K562 (cell line): ENCODE measurements around the gene ASPG. TPM values are rescaled to one million over a fixed set of nuclear protein-coding genes. Genes with fewer than 3 reads are reported as not detected.

ENCODE experiments used
- ATAC-seq: fragments of 200-7000 bp; cut with Tn5 transposase; 3 replicates; pipeline ENCODE4 v1.9.1; 2020; ENCODE audit warnings: moderate library complexity
- BruUV-seq: library from RNA; stranded (reverse); fragments of 400-500 nt; replicated peaks from 2 replicates; lab custom pipeline; 2021; lab: Mats Ljungman, UMichigan
- CTCF ChIA-PET: fragments of 300-600 bp; formaldehyde crosslinking; extraction: SDS; loops from one replicate; lab custom pipeline; 2021; ENCODE audit warnings: low intra/inter-chr PET ratio; lab: Yijun Ruan, JAX
- POLR2A ChIA-PET: fragments of 300-600, 350-650 bp; sonication (Branson Sonifier 250); formaldehyde crosslinking; extraction: SDS; loops from one replicate; lab custom pipeline; 2021; ENCODE audit warnings: antibody characterized with exemption, inconsistent platforms; lab: Yijun Ruan, JAX
- DNase-seq, 4 experiments: peaks; one replicate each; pipeline versions ENCODE4 v3.0.0 to v3.0.0-alpha.2; 2011 to 2018; ENCODE audit warnings: low spot score in 3 of 4, mixed read lengths in 3 of 4; ENCODE audit errors: extremely low read depth in 1 of 4
- FAIRE-seq: peaks from 2 replicates; lab custom pipeline; 2011; peaks lifted over from hg19 to GRCh38; lab: Jason Lieb, UNC
- H2AFZ ChIP-seq: 2 replicates; pipeline ENCODE4 v1.6.0; 2011; ENCODE audit warnings: low read depth, low read length, control low read depth, inconsistent platforms
- H3K27ac ChIP-seq: fragments of 200-600 bp; 3 replicates; pipeline ENCODE4 v1.8.0; 2011; ENCODE audit warnings: low read depth, mild to moderate bottlenecking, control low read depth, inconsistent platforms, low read length, moderate library complexity, mixed read lengths; ENCODE audit errors: extremely low read depth
- H3K27me3 ChIP-seq, 2 experiments: fragments of 300-600 bp in 1 of 2; 2 replicates in 1 of 2; 3 replicates in 1 of 2; pipeline versions ENCODE4 v1.6.0 to v1.8.0; 2011; ENCODE audit warnings: inconsistent platforms in 2 of 2, low read length in 2 of 2, mild to moderate bottlenecking in 1 of 2, mixed read lengths in 1 of 2, moderate library complexity in 1 of 2; ENCODE audit not compliant: control insufficient read depth in 2 of 2, insufficient read depth in 2 of 2
- H3K36me3 ChIP-seq: fragments of 300-600 bp; 3 replicates; pipeline ENCODE4 v1.8.0; 2011; ENCODE audit warnings: mild to moderate bottlenecking, low read length, inconsistent platforms; ENCODE audit not compliant: control insufficient read depth, insufficient read depth
- H3K4me1 ChIP-seq, 2 experiments: fragments of 200-600 bp in 1 of 2; replicated peaks in 1 of 2; 2 replicates in 1 of 2; 3 replicates in 1 of 2; pipeline versions ENCODE4 v1.5.1 to v1.8.0; 2011; ENCODE audit warnings: inconsistent platforms in 2 of 2, low read length in 2 of 2, mild to moderate bottlenecking in 1 of 2, mixed read lengths in 1 of 2, moderate library complexity in 1 of 2; ENCODE audit not compliant: control insufficient read depth in 2 of 2, insufficient read depth in 2 of 2
- H3K4me2 ChIP-seq: 2 replicates; pipeline ENCODE4 v1.6.1; 2011; ENCODE audit warnings: low read length, control low read depth, inconsistent platforms, mixed read lengths; ENCODE audit not compliant: insufficient read depth
- H3K4me3 ChIP-seq: fragments of 200-600 bp; sonication (generic), shearing (Covaris generic); 2 replicates; pipeline ENCODE4 v1.5.1; 2016; ENCODE audit warnings: control low read depth, inconsistent platforms
- H3K79me2 ChIP-seq: fragments of 200-600 bp; 3 replicates; pipeline ENCODE4 v1.8.0; 2011; ENCODE audit warnings: low read length, inconsistent platforms; ENCODE audit not compliant: control insufficient read depth, insufficient read depth
- H3K9ac ChIP-seq, 2 experiments: 2 replicates each; pipeline versions ENCODE4 v1.6.0 to v1.6.1; 2011; ENCODE audit warnings: low read depth in 2 of 2, low read length in 2 of 2, control low read depth in 1 of 2, inconsistent platforms in 1 of 2, mild to moderate bottlenecking in 1 of 2, mixed read lengths in 1 of 2; ENCODE audit not compliant: insufficient read depth in 1 of 2
- H3K9me1 ChIP-seq: one replicate; pipeline ENCODE4 v1.6.0; 2011; ENCODE audit warnings: inconsistent platforms, mild to moderate bottlenecking, low read length, moderate library complexity; ENCODE audit not compliant: control insufficient read depth, insufficient read depth
- H3K9me3 ChIP-seq: replicated peaks from 2 replicates; pipeline ENCODE4 v1.5.1; 2011; ENCODE audit warnings: low read depth, low read length, inconsistent platforms; ENCODE audit not compliant: control insufficient read depth, insufficient read depth
- H4K20me1 ChIP-seq: replicated peaks from 2 replicates; pipeline ENCODE4 v1.6.1; 2011; ENCODE audit warnings: low read length, inconsistent platforms, mixed read lengths; ENCODE audit not compliant: control insufficient read depth, insufficient read depth
- ATF6 ChIP-seq: sonication (generic); formaldehyde crosslinking; IDR thresholded peaks from 2 replicates; pipeline ENCODE4 v1.4.0; 2020; ENCODE audit warnings: mild to moderate bottlenecking, missing genetic modification reagents
- PRPF4 ChIP-seq: fragments of 200-400 bp; formaldehyde crosslinking; IDR thresholded peaks from one replicate; pipeline ENCODE4 v1.6.1; 2017; ENCODE audit warnings: low read length, low read depth, mild to moderate bottlenecking; ENCODE audit not compliant: insufficient read depth, poor library complexity, severe bottlenecking
- RBM22 ChIP-seq: fragments of 200-400 bp; formaldehyde crosslinking; IDR thresholded peaks from 2 replicates; pipeline ENCODE4 v1.6.1; 2018; ENCODE audit warnings: low read length, low read depth; ENCODE audit not compliant: poor library complexity, severe bottlenecking
- SRSF9 ChIP-seq: fragments of 200-400 bp; formaldehyde crosslinking; IDR thresholded peaks from 2 replicates; pipeline ENCODE4 v1.6.1; 2017; ENCODE audit warnings: low read depth, low read length, borderline replicate concordance
- TFAM ChIP-seq: fragments of 250-450 bp; sonication (Bioruptor Pico); conservative IDR thresholded peaks from 2 replicates; pipeline ENCODE4 v1.5.0; 2021; ENCODE audit warnings: mild to moderate bottlenecking, moderate library complexity
- ZNF785 ChIP-seq: fragments of 250-450 bp; sonication (Bioruptor Pico); IDR thresholded peaks from 2 replicates; pipeline ENCODE4 v1.4.0; 2020; ENCODE audit warnings: mild to moderate bottlenecking
- WGBS: fragments of 100-300 bp; shearing (Covaris generic); methylation state at CpG from one replicate; pipeline ENCODE4 v1.1.6; 2016; ENCODE audit warnings: low coverage, mixed read lengths; ENCODE audit not compliant: insufficient coverage; ENCODE audit errors: missing lambda C conversion rate; 5-methylcytosine and 5-hydroxymethylcytosine counted together
- in situ Hi-C: fragments of 300-500 bp; cut with MboI; formaldehyde crosslinking; loops from 4 replicates; pipeline ENCODE4 v1.15.0; 2018; ENCODE audit warnings: inconsistent platforms, mixed read lengths
- intact Hi-C: fragments of 100-400 bp; cut with micrococcal nuclease; formaldehyde crosslinking; loops from 2 replicates; pipeline ENCODE4 v1.14.2; 2022
- polyA plus RNA-seq, 8 experiments: library from polyadenylated mRNA; depleted of rRNA in 4 of 8; stranded (reverse) in 5 of 8; unstranded in 3 of 8; fragments of >200 nt; fragmentation: Nextera tagmentation in 2 of 8; fragmentation: Illumina TruSeq in 1 of 8; extraction: Ambion mirVana in 2 of 8; extraction: Trizol in 1 of 8; gene quantifications; 2 replicates each; pipeline versions ENCODE4 v1.2.1 to v1.2.3, GENCODE V29; 2011 to 2014; ENCODE audit warnings: inconsistent platforms in 1 of 8, missing spikeins in 1 of 8
- total RNA-seq, 7 experiments: library from RNA; depleted of rRNA in 6 of 7; stranded (reverse); fragments of >200 nt in 6 of 7; fragmentation: Illumina TruSeq in 2 of 7; extraction: Trizol in 2 of 7; gene quantifications; 2 replicates each; pipeline versions ENCODE4 v1.2.1 to v1.2.3, GENCODE V29; 2011 to 2021; ENCODE audit warnings: low replicate concordance in 1 of 7
- TF ChIP-seq, protein P1 (sequence below): sonication (generic); formaldehyde crosslinking; IDR thresholded peaks from 2 replicates; pipeline ENCODE4 v1.8.0; 2022; ENCODE audit warnings: mild to moderate bottlenecking, missing genetic modification reagents

ASPG gene
- total and polyA plus RNA-seq, 9 of the 15 experiments (the other 6 are each of a cell fraction or from before 2014, with no cell fraction given): 0.18 TPM; not detected in 8

- H3K27ac ChIP-seq: no peak overlapping the region
- H2AFZ ChIP-seq: no peak overlapping the region
- H3K9me3 ChIP-seq: no peaks in the 10 kb centered on the region
- H3K4me2 ChIP-seq: no peak overlapping the region
- ATAC-seq: no peak
- no peak for FAIRE-seq
- intact Hi-C loops: no loop called here
- WGBS: 13% methylated on average over 4 of the region's 47 CpGs
- H3K9ac ChIP-seq: no peak overlapping the region
- H3K27me3 ChIP-seq: no peaks in the 10 kb centered on the region
- no peak for DNase-seq
- ChIA-PET POLR2A (no interaction called here), CTCF (no interaction called here)
- TF ChIP-seq ATF6 (CRISPR knock-in tag): no peak
- TF ChIP-seq PRPF4: no peak
- no peak for TF ChIP-seq SRSF9
- TF ChIP-seq, protein P1, sequence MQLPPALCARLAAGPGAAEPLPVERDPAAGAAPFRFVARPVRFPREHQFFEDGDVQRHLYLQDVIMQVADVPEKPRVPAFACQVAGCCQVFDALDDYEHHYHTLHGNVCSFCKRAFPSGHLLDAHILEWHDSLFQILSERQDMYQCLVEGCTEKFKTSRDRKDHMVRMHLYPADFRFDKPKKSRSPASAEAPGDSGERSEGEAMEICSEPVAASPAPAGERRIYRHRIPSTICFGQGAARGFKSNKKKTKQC: no peak
- no peak for TF ChIP-seq ZNF785 (CRISPR knock-in tag)
- no peak for TF ChIP-seq TFAM (CRISPR knock-in tag)
- no peak for TF ChIP-seq RBM22
- TF ChIP-seq, all 486 proteins: peak for 0
- in situ Hi-C loops: no loop called here
- no peaks in the 10 kb centered on the region for H3K79me2 ChIP-seq
- no peaks in the 10 kb centered on the region for H3K9me1 ChIP-seq
- no peaks in the 10 kb centered on the region for H3K36me3 ChIP-seq
- 0 out of 5 replicates have a peak, but pooled peaks cover 0 to 7% of the 10 kb centered on the region in 2 experiments for H3K4me1 ChIP-seq
- no peaks in the 10 kb centered on the region for H4K20me1 ChIP-seq
- H3K4me3 ChIP-seq: no peak overlapping the region
- BruUV-seq: no TSS peak
Measured at GRCh38 chr14:104135121-104135903, 49.8 kb downstream of the ASPG start.
